BJ (cell line): Measurements from ENCODE around the gene MS4A8. TPM values are rescaled to one million over a fixed set of nuclear protein-coding genes. Genes with fewer than 3 reads are reported as not detected.
"Not testable (repeated sequence)": the region's sequence is repeated elsewhere in the genome, so short reads cannot be mapped to it uniquely, and the experiment has no call there.

ENCODE experiments used
- CTCF ChIA-PET: fragments of 350-600 bp; formaldehyde crosslinking; extraction: SDS; loops from one replicate; lab custom pipeline; 2021; ENCODE audit warnings: antibody characterized with exemption, inconsistent platforms; lab: Yijun Ruan, JAX
- POLR2A ChIA-PET: fragments of 300-600 bp; sonication (Branson Sonifier 250); formaldehyde crosslinking; extraction: SDS; loops from one replicate; lab custom pipeline; 2021; ENCODE audit warnings: antibody characterized with exemption; lab: Charles Lee
- DNase-seq: peaks from one replicate; pipeline ENCODE4 v3.0.0-alpha.2; 2011; ENCODE audit warnings: low read depth
- H3K27me3 ChIP-seq: 2 replicates; pipeline ENCODE4 v1.6.0; 2011; ENCODE audit warnings: low read length; ENCODE audit not compliant: control insufficient read depth, insufficient read depth
- H3K36me3 ChIP-seq: 2 replicates; pipeline ENCODE4 v1.5.1; 2011; ENCODE audit warnings: low read length; ENCODE audit not compliant: control insufficient read depth, insufficient read depth
- H3K4me3 ChIP-seq: 2 replicates; pipeline ENCODE4 v1.5.1; 2011; ENCODE audit warnings: low read depth, mild to moderate bottlenecking, control low read depth, low read length
- CTCF ChIP-seq: IDR thresholded peaks from 2 replicates; pipeline ENCODE4 v1.5.1; 2011; ENCODE audit warnings: low read depth, mild to moderate bottlenecking, control low read depth, inconsistent platforms, low read length, moderate library complexity; ENCODE audit not compliant: insufficient read depth
- polyA plus RNA-seq: library from polyadenylated mRNA; depleted of rRNA; stranded (reverse); fragments of >200 nt; gene quantifications from 2 replicates; pipeline ENCODE4 v1.2.3, GENCODE V29; 2011

The MS4A8 gene
- polyA plus RNA-seq, 1 experiment = not detected

- TF ChIP-seq CTCF = peak; percentile 17; the same call in 1 of the 2 replicates
- CTCF ChIA-PET = interaction anchor here (1.0 to 1.4 kb wide), 2 partner anchors 19 to 74 kb away, joined by 3 read pairs; no protein-coding TSS in a partner anchor
- POLR2A ChIA-PET = no interaction called here
- no peaks in the 10 kb centered on the region for H3K36me3 ChIP-seq
- no peak within 1 kb of the TSS for H3K4me3 ChIP-seq
- no peak for DNase-seq
- peaks cover 6% of the 10 kb centered on the region for H3K27me3 ChIP-seq
These were observed 57.1 kb downstream of the MS4A8 start, which contains the start of gene MS4A15 for GRCh38 chr11:60756307-60757032. Gene MS4A15, plus strand, starts transcription at chr11:60756867. Its CDS starts 6,867 bp downstream, at chr11:60763734.

- Histone ChIP-seq H3K4me3 (no peak overlapping the region), H3K27me3 (peaks cover 6% of the 10 kb centered on the region), H3K36me3 (no peaks in the 10 kb centered on the region)
- DNase-seq = no peak
- CTCF ChIA-PET = interaction anchor here (1.0 to 1.4 kb wide), 2 partner anchors 18 to 73 kb away, joined by 3 read pairs; no protein-coding TSS in a partner anchor
- TF ChIP-seq CTCF = no peak
- POLR2A ChIA-PET = no interaction called here
These were observed 57.9 kb downstream of the MS4A8 start for GRCh38 chr11:60757231-60757800.

- H3K36me3 ChIP-seq, CTCF ChIA-PET, POLR2A ChIA-PET, H3K4me3 ChIP-seq, H3K27me3 ChIP-seq, DNase-seq: not testable (repeated sequence)
These were observed 59.3 kb downstream of the MS4A8 start for GRCh38 chr11:60758671-60759070.

- H3K36me3 ChIP-seq, CTCF ChIA-PET, POLR2A ChIA-PET, DNase-seq, H3K27me3 ChIP-seq, H3K4me3 ChIP-seq: not testable (repeated sequence)
These were observed 60.2 kb downstream of the MS4A8 start for GRCh38 chr11:60759438-60760225.

- DNase-seq = no peak
- no peak overlapping the region for H3K4me3 ChIP-seq
- ChIA-PET CTCF (interaction anchor here (1.1 to 2.0 kb wide), 3 partner anchors 14 to 492 kb away, joined by 3 to 12 read pairs (median 7); no protein-coding TSS in a partner anchor), POLR2A (no interaction called here)
- TF ChIP-seq CTCF = no peak
- H3K27me3 ChIP-seq = peaks cover 8% of the 10 kb centered on the region
- no peaks in the 10 kb centered on the region for H3K36me3 ChIP-seq
These were observed 62.2 kb downstream of the MS4A8 start for GRCh38 chr11:60761436-60762190.
